T47D (cell line): ENCODE data around the gene DPT.

Experiments
- DNase-seq, 2 experiments: peaks; one replicate each; pipeline versions ENCODE4 v3.0.0 to v3.0.0-alpha.2; 2011 to 2012; ENCODE audit warnings: low read depth in 1 of 2, low spot score in 1 of 2
- JUND ChIP-seq: IDR thresholded peaks from 2 replicates; pipeline ENCODE4 v1.6.1; 2012; ENCODE audit warnings: low read depth
- in situ Hi-C: cut with HindIII; loops from 2 replicates; pipeline ENCODE4 v1.10.0; 2016; ENCODE audit warnings: low sequenced_read_pairs, low pct_unique_long_range_greater_than_20kb

Gene DPT

DNA sequence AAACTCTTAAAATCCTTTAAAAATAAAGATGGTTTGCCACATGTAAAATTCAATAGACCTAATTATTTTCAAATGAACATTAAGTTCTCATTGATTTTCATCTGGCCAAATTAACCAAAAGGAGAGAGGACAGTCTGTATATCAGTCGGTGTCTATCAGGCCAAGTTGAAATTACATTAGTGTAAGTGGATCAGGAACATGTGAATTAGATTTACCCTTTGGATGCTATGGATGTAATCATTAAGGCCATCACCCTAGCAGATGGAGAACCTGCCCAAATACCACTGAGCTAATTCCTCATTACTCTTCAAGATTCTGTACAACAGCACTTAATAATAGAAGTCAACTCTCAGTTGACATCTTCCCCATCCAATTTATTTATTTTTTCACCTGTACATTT is 29.5 kb upstream of the DPT start:
- TF ChIP-seq JUND: no peak
- DNase-seq: no peak
- in situ Hi-C loops: no loop called here

- no peak for TF ChIP-seq JUND
- DNase-seq: no peak
- in situ Hi-C loops: no loop called here
Observed at GRCh38 chr1:168755800-168756418, 26.9 kb upstream of the DPT start.

- TF ChIP-seq JUND: 0 out of 2 replicates have a peak, but pooled peaks have one; percentile 18
- peak; percentile 27 to 43 for DNase-seq
- in situ Hi-C loops: no loop called here
Observed at GRCh38 chr1:168752171-168752832, 23.3 kb upstream of the DPT start.

- DNase-seq: peak; percentile 37 to 43
- in situ Hi-C loops: no loop called here
Observed at GRCh38 chr1:168751195-168751650, 22.2 kb upstream of the DPT start.

GRCh38 chr1:168742994-168743650 is 14.1 kb upstream of the DPT start:
- TF ChIP-seq JUND: no peak
- no peak for DNase-seq
- in situ Hi-C loops: no loop called here

More at GRCh38 chr1:168751195-168751650, 22.2 kb upstream of the DPT start:
- TF ChIP-seq JUND: no peak

DNA sequence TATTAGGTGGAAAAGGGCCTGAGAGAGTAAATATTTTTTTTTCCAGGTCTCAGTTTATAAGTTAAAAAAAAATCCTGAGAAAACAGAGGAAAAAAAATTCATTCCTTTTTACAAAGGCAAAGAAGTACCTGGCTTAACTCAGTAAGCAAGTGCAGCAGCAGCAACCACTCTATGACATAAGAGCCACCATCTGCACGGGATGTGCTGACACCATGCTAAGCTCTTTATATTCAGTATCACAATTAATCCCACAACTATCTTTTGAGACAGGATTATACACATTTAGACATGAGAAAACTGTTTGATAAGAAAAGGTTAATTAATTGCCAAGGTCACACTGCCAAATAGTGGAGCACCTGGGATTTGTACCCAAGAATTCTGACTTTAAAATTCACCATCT is 13.4 kb upstream of the DPT start:
- no peak for TF ChIP-seq JUND
- in situ Hi-C loops: no loop called here
- no peak for DNase-seq

GRCh38 chr1:168739908-168740307 is 10.9 kb upstream of the DPT start:
- in situ Hi-C loops: no loop called here
- DNase-seq: no peak
- no peak for TF ChIP-seq JUND

- peak in 1 of 2 experiments; percentile 24 for DNase-seq
- in situ Hi-C loops: no loop called here
- TF ChIP-seq JUND: no peak
Observed at GRCh38 chr1:168736520-168736919, 7.5 kb upstream of the DPT start.

- in situ Hi-C loops: no loop called here
Observed at GRCh38 chr1:168735974-168736373, 7.0 kb upstream of the DPT start.

DNA sequence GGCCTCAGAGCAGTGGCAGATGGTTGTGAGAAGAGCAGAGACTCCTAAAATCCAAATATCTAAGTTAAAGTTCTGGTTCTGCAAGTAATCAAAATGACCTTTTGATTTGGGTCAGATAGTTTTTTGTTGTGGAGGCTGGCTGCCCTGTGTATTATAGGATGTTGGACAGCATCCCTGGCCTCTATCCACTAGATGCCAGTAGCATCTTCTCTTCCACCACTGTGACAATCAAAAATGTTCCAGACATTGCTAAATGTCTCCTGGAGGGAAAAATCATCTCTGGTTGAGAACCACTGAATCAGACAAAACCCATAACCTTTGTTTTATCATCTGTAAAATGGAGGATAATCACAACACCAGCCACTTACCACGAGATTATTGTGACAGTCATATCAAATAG is 5.9 kb upstream of the DPT start:
- peak in 1 of 2 experiments; percentile 61 for DNase-seq
- in situ Hi-C loops: no loop called here
- TF ChIP-seq JUND: no peak

More at GRCh38 chr1:168735974-168736373, 7.0 kb upstream of the DPT start:
- no peak for DNase-seq
- TF ChIP-seq JUND: no peak

DNA sequence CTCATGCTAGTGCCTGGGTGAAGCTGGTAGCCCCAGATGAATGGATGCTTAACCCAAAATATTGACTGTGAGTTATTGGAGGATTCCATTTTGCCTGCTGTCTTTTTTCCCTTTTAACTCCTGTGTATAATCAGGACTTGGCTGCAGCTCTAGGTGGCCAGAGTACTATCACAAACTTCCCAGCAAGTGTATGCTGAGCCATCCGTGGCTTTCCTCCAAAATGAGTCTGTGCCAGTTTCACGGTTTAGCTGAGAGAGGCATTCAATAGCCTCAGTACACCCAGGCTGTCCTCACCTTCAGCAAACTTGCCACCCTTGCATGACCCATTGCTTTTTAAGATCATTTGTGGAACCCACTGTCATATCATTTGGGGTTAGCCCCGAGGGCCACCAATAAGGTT is 5.3 kb upstream of the DPT start:
- TF ChIP-seq JUND: no peak
- DNase-seq: no peak

GRCh38 chr1:168733241-168733640 is 4.2 kb upstream of the DPT start:
- no peak for DNase-seq
- TF ChIP-seq JUND: no peak
- in situ Hi-C loops: no loop called here

More for the DNA sequence above, 5.3 kb upstream of the DPT start:
- in situ Hi-C loops: no loop called here

- in situ Hi-C loops: no loop called here
- no peak for DNase-seq
- no peak for TF ChIP-seq JUND
Observed at GRCh38 chr1:168732736-168733135, 3.7 kb upstream of the DPT start.
